Gastroesophageal sphincter (tissue), 3 donors: ENCODE results near the gene CEP104.

Source experiments
- EP300 ChIP-seq: sonication (generic); formaldehyde crosslinking; IDR thresholded peaks from one replicate; pipeline ENCODE4 v1.6.1; 2017; ENCODE audit warnings: antibody characterized with exemption, mild to moderate bottlenecking
- POLR2A ChIP-seq, 2 donors: fragments of 450-650 bp; IDR thresholded peaks; one replicate each; pipeline ENCODE4 v1.6.1; 2017; ENCODE audit warnings: antibody characterized with exemption in 2 of 2, mild to moderate bottlenecking in 2 of 2, moderate library complexity in 1 of 2
- POLR2AphosphoS5 ChIP-seq: sonication (generic); formaldehyde crosslinking; IDR thresholded peaks from one replicate; pipeline ENCODE4 v1.6.1; 2017; ENCODE audit warnings: antibody characterized with exemption
- TF ChIP-seq, protein P1 (sequence below), 4 experiments: fragments of 200-600 bp in 2 of 4; fragments of 450-650 bp in 2 of 4; sonication (generic) in 1 of 4; IDR thresholded peaks; one replicate each; pipeline ENCODE4 v1.5.1; 2017 to 2019; ENCODE audit warnings: antibody characterized with exemption in 4 of 4, mild to moderate bottlenecking in 2 of 4, moderate library complexity in 2 of 4

DNA sequence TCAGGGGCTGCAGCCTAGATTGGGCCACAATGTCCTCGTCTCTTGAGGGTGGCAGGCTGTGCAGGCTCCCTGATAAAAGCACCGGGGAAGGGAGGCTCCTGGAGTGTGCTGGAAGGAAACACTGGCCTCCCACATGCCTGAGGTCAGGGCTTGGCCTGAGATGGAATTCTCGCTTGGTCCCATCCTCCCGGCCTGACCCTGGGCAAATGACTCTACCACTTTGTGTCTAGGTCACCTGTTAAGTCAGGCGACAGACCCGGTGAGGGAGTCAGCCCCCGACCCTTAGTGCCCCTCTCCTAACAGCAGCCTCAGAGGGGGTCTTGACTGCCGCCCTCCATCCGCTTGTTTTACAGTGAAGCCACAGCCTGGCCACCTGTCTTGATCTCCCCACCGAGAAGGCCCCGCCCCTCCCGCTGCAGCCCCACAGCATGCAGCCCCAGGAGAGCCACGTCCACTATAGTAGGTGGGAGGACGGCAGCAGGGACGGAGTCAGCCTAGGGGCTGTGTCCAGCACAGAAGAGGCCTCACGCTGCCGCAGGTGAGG is 82.0 kb downstream of the CEP104 start:
- TF ChIP-seq, protein P1, sequence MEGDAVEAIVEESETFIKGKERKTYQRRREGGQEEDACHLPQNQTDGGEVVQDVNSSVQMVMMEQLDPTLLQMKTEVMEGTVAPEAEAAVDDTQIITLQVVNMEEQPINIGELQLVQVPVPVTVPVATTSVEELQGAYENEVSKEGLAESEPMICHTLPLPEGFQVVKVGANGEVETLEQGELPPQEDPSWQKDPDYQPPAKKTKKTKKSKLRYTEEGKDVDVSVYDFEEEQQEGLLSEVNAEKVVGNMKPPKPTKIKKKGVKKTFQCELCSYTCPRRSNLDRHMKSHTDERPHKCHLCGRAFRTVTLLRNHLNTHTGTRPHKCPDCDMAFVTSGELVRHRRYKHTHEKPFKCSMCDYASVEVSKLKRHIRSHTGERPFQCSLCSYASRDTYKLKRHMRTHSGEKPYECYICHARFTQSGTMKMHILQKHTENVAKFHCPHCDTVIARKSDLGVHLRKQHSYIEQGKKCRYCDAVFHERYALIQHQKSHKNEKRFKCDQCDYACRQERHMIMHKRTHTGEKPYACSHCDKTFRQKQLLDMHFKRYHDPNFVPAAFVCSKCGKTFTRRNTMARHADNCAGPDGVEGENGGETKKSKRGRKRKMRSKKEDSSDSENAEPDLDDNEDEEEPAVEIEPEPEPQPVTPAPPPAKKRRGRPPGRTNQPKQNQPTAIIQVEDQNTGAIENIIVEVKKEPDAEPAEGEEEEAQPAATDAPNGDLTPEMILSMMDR (IDR thresholded peaks at IDR 0.05) = no peak
- TF ChIP-seq POLR2A (IDR thresholded peaks at IDR 0.05) (no peak), EP300 (no peak), POLR2AphosphoS5 (no peak)
